Measurements from ENCODE around the gene MYH14. TPM values are rescaled to one million over a fixed set of nuclear protein-coding genes. Genes with fewer than 3 reads are reported as not detected.
A peak's percentile ranks its signal among the peaks of the same experiment; 100 is the strongest.

The MYH14 gene
- polyA plus RNA-seq, 3 donors, result not detected

DNA sequence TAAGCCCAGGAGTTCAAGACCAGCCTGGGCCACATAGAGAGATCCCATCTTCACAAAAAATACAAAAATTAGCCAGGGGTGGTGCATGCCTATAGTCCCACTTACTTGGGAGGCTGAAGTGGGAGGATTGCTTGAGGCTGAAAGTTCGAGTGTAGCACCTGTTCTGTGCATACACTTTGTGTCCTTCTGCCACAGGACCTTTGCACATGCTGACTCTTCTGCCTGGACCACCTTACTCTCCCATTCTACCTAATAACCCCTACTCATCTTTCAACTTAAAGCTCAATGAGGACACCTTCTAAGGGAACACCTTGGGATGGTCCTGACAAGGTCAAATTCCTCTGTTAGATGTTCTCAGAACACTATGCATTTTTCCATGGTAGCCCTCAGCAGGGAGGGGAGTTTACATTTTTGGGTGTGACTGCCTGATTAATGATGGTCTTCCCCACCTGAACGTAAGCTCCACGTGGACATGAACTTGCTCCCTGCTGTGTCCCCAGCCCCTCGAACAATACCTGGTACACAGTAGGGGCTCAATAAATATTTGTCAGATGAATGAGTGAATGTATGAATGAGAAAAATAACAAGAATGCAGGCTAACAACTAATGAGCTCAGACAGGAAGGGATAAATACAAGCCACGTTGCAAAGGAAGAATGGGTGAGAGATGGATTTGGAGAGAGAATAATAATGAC lies 29.2 kb upstream of the MYH14 start:
- Histone ChIP-seq H2AFZ (ENCODE audit: insufficient read depth, low read depth, low read length, poor library complexity, severe bottlenecking) (no peak overlapping the region), H3K4me1 (ENCODE audit: control insufficient read depth in 1 of 2, insufficient read depth in 2 of 2, low read length in 2 of 2) (no peaks in the 10 kb centered on the region), H3K4me3 (replicated peaks in 1 of 3; ENCODE audit: low read depth in 2 of 3, low read length in 3 of 3) (no peak overlapping the region), H3K36me3 (replicated peaks in 1 of 2; ENCODE audit: control insufficient read depth in 1 of 2, insufficient read depth in 2 of 2, low read length in 2 of 2) (no peaks in the 10 kb centered on the region), H3K4me2 (replicated peaks; ENCODE audit: extremely low read depth, low read length, poor library complexity, severe bottlenecking) (no peak overlapping the region), H3K9ac (ENCODE audit: insufficient read depth, low read length, poor library complexity, severe bottlenecking) (no peak overlapping the region), H3K27ac (ENCODE audit: low read depth in 1 of 2, low read length in 2 of 2) (no peak overlapping the region), H3K79me2 (ENCODE audit: insufficient read depth, low read length) (no peaks in the 10 kb centered on the region), H3K27me3 (ENCODE audit: control insufficient read depth in 2 of 2, insufficient read depth in 2 of 2, low read length in 2 of 2) (no peaks in the 10 kb centered on the region), H4K20me1 (ENCODE audit: insufficient read depth, low read length) (no peaks in the 10 kb centered on the region), H3K9me3 (replicated peaks in 1 of 2; ENCODE audit: control insufficient read depth in 1 of 2, insufficient read depth in 1 of 2, low read length in 2 of 2) (no peaks in the 10 kb centered on the region)
- H3K9me3 Mint-ChIP-seq, result peaks cover 0 to 11% (median 5%) of the 10 kb centered on the region in 7 donors
- no peak overlapping the region for H3K4me3 Mint-ChIP-seq
- intact Hi-C loops (cut with micrococcal nuclease), result no loop called here
- peaks cover 2 to 3% (median 3%) of the 10 kb centered on the region in 3 donors for H3K27me3 Mint-ChIP-seq (ENCODE audit: low read depth in 3 of 3)
- H3K27ac Mint-ChIP-seq, result no peak overlapping the region
- H3K4me1 Mint-ChIP-seq, result no peaks in the 10 kb centered on the region
- 53% methylated on average over 2 of the region's 5 CpGs for WGBS (ENCODE audit: insufficient coverage)
- H3K36me3 Mint-ChIP-seq, result no peaks in the 10 kb centered on the region
- TF ChIP-seq, protein P1, sequence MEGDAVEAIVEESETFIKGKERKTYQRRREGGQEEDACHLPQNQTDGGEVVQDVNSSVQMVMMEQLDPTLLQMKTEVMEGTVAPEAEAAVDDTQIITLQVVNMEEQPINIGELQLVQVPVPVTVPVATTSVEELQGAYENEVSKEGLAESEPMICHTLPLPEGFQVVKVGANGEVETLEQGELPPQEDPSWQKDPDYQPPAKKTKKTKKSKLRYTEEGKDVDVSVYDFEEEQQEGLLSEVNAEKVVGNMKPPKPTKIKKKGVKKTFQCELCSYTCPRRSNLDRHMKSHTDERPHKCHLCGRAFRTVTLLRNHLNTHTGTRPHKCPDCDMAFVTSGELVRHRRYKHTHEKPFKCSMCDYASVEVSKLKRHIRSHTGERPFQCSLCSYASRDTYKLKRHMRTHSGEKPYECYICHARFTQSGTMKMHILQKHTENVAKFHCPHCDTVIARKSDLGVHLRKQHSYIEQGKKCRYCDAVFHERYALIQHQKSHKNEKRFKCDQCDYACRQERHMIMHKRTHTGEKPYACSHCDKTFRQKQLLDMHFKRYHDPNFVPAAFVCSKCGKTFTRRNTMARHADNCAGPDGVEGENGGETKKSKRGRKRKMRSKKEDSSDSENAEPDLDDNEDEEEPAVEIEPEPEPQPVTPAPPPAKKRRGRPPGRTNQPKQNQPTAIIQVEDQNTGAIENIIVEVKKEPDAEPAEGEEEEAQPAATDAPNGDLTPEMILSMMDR (IDR thresholded peaks at IDR 0.05), result no peak
- no peak for DNase-seq

DNA sequence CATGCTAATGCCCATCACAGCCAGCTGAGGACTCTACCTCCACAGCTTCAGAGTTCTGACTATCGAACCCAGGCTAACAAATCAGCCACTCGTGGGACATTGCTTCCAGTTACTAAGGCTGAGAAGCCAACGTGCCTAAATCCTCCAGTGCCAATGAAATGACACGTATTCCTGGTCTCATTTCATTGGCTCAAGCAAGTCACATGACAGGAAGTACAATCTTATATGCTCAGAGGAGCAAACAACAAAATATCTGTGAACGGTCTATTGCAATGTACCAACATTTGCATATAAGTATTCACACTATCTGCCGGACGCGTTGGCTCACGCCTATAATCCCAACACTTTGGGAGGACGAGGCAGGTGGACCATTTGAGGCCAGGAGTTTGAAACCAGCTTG lies 27.5 kb upstream of the MYH14 start:
- Histone ChIP-seq H3K27ac (ENCODE audit: low read depth in 1 of 2, low read length in 2 of 2) (no peak overlapping the region), H3K79me2 (ENCODE audit: insufficient read depth, low read length) (no peaks in the 10 kb centered on the region), H3K9me3 (replicated peaks in 1 of 2; ENCODE audit: control insufficient read depth in 1 of 2, insufficient read depth in 1 of 2, low read length in 2 of 2) (peaks cover 0 to 6% of the 10 kb centered on the region in 2 donors), H2AFZ (ENCODE audit: insufficient read depth, low read depth, low read length, poor library complexity, severe bottlenecking) (no peak overlapping the region), H4K20me1 (ENCODE audit: insufficient read depth, low read length) (no peaks in the 10 kb centered on the region), H3K27me3 (ENCODE audit: control insufficient read depth in 2 of 2, insufficient read depth in 2 of 2, low read length in 2 of 2) (no peaks in the 10 kb centered on the region), H3K4me1 (ENCODE audit: control insufficient read depth in 1 of 2, insufficient read depth in 2 of 2, low read length in 2 of 2) (no peaks in the 10 kb centered on the region), H3K9ac (ENCODE audit: insufficient read depth, low read length, poor library complexity, severe bottlenecking) (no peak overlapping the region), H3K4me2 (replicated peaks; ENCODE audit: extremely low read depth, low read length, poor library complexity, severe bottlenecking) (no peak overlapping the region), H3K36me3 (replicated peaks in 1 of 2; ENCODE audit: control insufficient read depth in 1 of 2, insufficient read depth in 2 of 2, low read length in 2 of 2) (no peaks in the 10 kb centered on the region), H3K4me3 (replicated peaks in 1 of 3; ENCODE audit: low read depth in 2 of 3, low read length in 3 of 3) (no peak overlapping the region)
- no peak for DNase-seq
- Mint-ChIP-seq H3K36me3 (no peaks in the 10 kb centered on the region), H3K27me3 (ENCODE audit: low read depth in 3 of 3) (peaks cover 2 to 3% (median 3%) of the 10 kb centered on the region in 3 donors), H3K4me1 (no peaks in the 10 kb centered on the region), H3K9me3 (peaks cover 0 to 20% (median 10%) of the 10 kb centered on the region in 7 donors), H3K4me3 (no peak overlapping the region), H3K27ac (peak overlapping the region in 1 of 7 donors; percentile 57)
- TF ChIP-seq, protein P1 (IDR thresholded peaks at IDR 0.05), result no peak
- 90% methylated on average over 8 of the region's 10 CpGs for WGBS (ENCODE audit: insufficient coverage)
- intact Hi-C loops (cut with micrococcal nuclease), result no loop called here

Measured in CD14-positive monocyte (primary cell).